Stimulated activated CD8-positive, alpha-beta memory T cell treated with anti-CD3 and anti-CD28 coated beads, Interleukin-4, amount 100 ng/mL, for 1 hour (primary cell): ENCODE data around the gene BCAS1.

Source experiments
- DNase-seq, 2 donors: peaks; one replicate each; pipeline ENCODE4 v3.0.0-alpha.2; 2020; ENCODE audit warnings: low read depth in 2 of 2, low spot score in 1 of 2

Gene BCAS1, protein sequence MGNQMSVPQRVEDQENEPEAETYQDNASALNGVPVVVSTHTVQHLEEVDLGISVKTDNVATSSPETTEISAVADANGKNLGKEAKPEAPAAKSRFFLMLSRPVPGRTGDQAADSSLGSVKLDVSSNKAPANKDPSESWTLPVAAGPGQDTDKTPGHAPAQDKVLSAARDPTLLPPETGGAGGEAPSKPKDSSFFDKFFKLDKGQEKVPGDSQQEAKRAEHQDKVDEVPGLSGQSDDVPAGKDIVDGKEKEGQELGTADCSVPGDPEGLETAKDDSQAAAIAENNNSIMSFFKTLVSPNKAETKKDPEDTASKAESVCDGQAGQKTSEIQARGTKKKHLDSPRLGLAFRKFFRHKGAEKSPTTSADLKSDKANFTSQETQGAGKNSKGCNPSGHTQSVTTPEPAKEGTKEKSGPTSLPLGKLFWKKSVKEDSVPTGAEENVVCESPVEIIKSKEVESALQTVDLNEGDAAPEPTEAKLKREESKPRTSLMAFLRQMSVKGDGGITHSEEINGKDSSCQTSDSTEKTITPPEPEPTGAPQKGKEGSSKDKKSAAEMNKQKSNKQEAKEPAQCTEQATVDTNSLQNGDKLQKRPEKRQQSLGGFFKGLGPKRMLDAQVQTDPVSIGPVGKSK

DNA sequence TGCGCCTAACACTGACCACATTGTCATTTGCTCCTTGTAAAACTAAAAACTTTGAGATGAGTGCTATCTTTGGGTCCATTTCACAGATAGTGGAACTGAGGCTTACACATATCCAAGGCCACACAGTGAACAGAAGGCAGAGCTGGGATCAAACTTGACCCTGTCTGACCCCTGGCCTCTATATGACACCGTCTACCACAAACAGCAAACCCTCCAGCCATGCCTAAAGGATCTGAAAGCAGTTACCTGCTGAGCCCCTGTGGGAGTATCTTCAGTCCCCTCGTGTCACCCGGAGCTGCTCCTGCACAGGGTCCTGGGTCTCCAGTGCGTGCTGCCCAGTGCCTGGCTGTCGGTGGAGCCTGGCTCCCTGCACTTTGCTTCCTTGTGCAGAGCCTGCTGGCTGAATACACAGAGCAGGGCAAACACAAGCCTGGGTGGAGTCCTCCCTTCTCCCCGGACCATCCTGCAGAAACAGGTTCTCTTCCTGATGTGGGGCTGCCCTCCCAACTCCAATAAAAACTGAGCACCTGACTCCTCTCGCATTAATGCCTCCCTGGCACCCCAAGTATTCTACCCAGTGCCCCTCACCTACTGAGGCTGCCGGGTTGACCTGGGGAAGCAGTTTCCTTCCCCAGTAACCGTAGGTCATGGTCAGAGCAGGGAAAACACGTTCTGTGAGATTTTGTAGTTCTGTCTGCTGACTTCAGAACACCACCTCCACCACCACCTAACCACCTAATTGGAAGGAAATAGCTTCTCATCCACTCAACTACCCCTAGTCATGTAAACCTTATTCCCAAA lies at the start of gene BCAS1:
Gene BCAS1 (minus strand): TSS at position 408 of the 801 bp plus-strand sequence. CDS start 11,876 bp downstream, outside the sequence.
- no peak for DNase-seq

DNA sequence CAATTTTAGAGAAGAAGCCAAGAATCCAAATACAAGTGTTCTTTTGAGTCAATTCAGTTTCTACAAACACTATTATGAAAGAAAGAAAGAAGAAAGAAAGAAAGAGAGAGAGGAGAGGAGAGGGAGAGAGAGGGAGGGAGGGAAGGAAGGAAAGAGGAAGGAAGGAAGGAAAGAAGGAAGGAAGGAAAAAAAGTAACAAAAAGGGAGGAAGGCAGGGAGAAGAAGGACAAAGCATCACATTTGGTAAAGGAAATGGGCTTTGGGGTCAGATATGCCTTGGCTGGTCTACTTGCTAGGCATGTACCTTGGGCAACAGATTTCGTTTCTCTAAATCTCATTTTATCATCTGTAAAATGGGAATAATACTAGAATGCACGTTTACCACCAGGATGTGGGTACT lies 49.4 kb upstream of the BCAS1 start:
- DNase-seq, result no peak

DNA sequence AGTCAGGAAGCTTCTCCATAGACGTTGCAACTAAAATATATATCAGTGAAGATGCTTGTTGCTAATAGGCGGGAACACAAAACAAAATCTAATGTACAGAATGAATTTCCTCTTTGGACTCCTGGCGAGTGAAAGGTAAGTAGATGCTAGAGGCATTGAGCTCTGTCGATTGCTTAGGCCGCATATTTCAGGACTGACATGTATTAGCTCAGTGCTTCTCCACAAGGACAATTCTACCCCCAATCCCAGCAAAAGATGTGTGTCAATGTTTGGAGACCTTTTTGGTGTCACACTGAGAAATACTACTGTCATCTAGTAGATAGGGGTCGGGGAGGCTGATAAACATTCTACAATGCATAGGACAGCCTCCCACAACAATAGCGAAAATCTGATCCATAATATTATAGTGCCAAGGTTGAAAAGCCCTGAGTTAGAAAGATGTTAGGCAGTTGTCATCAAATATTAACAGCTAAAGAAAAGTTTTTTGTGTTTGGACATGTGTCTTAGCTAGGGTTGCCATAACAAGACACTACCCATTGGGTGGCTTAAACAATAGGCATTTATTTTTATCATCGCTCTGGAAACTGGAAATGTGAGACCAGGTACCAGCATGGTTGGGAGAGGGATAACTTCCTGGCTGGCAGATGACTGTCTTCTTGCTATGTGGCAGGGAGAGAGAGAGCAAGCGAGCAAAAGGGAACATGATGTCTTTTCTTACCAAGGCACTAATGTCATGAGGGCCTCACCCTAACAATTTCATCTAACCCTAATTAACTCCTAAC lies 48.0 kb upstream of the BCAS1 start:
- no peak for DNase-seq

DNA sequence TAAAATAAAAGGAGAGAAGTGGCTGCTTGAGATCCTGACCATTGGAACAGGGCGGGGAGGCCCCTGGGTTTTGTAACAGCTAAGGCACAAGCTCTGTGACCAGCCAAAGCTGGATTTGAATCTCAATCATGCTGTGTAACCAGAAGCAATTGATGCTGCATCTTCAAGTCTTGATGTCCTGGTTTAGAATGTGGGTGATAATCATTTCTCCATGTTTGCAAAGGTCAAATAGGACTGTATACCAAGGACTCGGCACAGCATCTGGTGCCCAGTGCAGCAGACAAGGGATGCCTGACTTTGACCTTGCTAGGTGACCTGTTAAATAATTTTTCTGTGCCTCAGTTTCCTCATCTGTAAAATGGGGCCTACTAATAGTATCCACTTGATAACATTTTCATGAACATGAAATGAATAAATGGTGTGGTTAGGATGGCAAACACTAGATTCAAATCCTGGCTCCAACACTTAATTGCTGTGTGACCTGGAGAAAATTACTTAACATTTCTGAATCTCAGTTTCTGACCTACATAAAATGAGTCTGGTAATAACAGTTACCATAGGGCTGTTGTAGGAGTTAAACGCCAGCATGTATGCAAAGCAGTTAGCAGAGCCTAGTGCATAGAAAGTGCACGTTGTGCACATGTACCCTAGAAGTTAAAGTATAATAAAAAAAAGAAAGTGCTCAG lies 46.3 kb upstream of the BCAS1 start:
- DNase-seq, result no peak

DNA sequence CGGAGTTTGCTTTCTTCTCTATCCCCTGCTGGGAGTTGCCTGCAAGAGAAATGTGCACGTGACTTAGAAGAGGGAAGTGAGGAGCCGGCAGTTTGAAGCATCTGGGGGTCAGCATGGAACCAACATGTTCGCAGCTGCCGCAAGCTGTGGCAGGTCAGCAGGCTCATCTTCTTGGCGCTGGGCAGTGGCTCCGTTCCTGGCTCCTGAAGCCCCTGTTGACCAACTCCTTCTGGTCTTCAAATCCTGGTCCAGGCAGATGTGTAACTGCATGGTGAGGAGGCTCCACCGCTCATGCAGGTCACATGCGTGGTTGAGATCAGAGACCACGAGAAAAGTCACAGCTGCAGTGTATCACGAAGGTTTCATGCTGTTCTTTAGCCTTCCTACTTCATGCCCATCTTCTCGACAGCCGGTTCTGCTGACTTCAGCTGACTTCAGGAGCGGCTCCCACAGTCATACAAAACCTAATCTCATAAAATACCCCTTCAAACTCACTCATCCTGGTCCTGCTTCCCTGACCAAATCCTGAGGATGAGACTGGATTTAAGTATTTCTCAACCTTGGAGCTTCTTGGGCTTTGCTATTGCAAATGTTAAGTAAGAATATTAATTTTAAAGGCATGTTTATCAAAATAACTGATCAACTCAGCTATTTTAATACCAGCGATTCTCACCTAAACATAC lies 44.9 kb upstream of the BCAS1 start:
- DNase-seq, result no peak

DNA sequence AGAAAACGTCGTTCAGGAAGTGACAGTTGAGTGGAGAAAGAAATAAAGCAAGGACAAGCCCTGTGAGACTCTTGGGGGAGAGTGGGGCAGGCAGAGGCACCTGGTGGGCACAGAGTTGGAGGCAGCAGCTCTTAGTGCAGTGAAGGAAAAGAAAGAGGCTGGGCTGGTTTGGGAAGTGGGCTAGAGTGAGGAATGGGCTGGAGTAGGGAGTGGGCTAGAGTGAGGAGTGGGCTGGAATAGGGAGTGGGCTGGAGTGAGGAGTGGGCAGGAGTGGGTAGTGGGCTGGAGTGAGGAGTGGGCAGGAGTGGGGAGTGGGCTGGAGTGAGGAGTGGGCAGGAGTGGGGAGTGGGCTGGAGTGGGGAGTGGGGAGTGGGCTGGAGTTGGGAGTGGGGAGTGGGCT lies 43.7 kb upstream of the BCAS1 start:
- DNase-seq, result no peak

DNA sequence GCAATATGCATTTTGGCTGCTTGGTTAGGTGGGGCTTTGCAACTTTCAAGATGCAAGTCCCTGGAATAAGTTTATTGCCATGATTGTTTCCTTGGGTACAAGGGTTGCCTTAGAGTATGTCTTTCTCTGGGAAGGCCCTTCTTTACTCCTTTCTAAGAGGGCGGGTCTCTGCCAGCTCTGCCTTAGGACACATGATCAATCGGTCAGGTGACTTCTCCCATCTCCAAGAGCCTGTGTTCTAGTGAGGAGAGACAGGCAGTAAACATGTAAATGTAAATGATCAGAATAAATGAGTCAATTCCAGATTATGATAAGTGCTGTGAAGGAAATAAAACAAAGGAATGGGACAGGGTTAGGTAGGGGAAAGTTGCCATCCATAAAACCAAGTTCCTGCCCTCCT lies 43.2 kb upstream of the BCAS1 start:
- no peak for DNase-seq

DNA sequence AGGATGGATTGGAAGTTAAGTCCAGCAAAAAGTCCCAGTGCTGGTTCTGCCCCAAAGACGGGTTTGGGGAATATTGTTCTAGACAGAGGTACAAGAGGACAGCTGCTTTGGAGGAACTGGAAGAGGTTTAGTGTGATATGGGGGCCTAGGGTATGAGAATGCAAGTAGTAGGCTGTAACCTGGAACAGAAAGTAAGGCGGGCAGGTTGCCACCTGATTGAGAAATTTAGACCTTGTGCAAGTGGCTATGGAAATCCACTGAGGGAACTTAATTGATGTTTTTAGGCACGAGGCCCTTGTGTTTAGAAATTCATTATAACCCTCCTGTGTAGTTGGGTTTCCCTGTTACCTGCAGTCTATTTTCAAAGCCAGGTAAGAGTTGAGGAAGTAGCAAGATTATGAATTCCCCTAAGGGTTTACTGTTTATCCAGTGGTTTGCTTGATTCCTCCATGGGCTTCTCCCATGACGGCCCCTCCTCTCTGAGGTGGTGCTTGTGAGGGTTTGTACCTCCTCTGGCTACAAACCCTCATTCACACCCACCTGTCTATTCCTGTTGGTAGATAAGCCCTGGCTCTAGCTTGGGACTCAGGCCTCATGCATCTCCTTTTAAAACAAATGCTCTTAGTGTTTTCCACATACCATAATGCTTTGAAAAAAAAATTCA lies 42.0 kb upstream of the BCAS1 start:
- no peak for DNase-seq

DNA sequence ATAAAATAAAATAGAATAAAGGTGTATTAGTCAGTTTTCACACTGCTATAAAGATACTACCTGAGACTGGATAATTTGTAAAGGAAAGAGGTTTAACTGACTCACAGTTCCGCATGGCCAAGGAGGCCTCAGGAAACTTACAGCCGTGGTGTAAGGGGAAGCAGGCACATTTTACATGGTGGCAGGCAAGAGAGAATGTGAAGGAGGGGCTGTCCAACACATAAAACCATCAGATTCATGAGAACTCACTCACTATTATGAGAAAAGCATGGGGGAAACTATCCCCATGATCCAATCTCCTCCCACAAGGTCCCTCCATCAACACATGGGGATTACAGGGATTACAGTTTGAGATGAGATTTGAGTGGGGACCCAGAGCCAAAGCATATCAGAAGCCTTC lies 41.1 kb upstream of the BCAS1 start:
- no peak for DNase-seq

DNA sequence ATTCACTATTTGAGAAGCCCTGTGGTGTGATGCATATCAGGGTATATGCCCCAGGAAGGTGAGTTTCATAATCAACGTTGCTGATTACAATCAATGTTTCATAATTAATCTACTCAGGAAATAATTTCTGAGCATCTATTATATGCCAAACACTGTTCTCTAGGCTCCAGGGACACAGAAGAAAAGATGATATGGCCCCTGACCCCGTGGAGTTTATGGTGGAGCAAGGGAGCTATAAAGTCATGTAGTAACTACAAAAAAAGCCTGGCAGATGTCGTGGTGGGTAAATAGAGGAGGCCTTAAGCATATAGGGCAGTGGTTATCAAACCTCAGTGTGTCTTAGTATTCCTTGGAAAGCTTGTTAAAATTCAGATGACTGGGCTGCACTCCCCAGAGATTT lies 40.1 kb upstream of the BCAS1 start:
- DNase-seq, result no peak

DNA sequence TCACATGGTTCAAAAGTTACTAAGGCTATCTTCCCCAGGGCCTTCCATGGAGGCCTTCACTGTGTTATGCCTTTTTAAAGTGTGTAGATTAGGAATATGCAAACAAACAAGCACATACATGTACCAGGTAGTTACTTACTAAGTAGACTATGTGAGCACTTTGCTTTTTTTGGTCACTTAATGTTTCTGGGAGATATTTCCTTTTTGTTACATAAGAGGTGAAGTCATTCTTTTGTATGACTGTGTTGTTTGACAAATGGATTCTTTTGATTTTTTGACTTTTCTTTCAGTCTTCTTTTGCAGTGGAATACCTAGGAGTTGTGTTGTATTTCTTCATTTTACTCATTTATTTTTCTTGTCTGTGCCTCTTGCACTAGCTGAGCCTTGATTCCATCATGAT lies 39.6 kb upstream of the BCAS1 start:
- DNase-seq, result no peak

DNA sequence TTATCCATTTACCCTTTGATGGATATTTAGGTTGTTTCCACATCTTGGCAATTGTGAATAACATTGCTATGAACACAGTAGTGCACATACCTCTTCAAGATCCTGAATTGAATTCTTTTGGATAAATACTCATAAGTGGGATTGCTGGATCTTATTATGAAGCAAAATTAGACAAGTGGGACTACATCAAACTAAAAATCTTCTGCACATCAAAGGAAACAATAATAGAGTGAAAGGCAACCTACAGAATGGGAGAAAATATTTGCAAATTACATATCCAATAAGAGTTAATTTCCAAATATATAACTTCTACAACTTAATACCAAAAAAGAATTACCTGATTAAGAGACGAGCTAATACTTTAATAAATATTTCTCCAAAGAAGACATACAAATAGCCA lies 38.4 kb upstream of the BCAS1 start:
- no peak for DNase-seq

DNA sequence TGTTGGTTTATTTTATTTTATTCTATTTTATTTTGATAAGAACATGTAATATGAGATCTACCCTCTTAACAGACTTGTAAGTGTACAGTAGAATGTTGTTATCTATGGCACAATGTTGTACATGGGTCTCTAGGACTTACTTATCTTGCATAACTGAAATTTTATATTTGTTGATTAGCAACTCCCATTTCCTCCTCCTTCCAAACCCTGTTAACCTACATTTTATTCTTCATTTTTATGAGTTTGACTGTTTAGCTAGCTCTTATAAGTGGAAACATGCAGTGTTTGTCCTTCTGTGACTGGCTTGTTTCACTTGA lies 37.9 kb upstream of the BCAS1 start:
- DNase-seq, result no peak

DNA sequence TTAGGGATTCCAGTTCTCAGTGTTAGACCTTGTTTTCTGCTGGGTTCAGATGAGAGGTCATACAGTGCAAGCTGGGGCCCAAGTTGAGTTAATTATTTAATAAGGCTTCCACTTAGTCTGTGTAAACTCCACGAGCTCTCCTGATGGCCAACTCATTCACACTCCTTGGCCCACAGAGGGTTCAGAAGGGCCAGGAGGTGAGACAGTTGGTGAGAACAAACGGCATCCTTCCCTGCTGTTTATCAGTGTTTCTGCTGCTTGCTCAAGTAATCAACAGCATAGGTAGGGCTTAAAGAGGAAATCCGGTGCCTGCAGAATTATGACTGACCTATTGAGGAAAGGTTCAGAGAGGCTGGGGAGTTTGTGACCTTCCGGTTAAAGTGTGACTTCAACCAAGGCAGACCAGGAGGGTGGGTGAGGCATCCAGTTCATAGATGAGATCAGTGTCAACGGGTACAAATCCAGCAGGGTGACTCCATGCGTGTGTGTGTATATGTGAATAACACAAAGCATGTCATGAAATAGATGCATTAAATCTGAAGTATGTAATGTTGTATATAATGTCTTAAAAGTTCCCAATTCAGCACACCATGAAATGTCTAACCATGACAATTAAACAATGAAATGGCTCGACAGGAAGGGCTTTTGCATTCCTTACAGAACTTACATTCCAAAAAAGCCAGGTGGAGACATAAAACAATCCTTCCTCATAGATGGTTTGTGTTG lies 37.4 kb upstream of the BCAS1 start:
- no peak for DNase-seq

DNA sequence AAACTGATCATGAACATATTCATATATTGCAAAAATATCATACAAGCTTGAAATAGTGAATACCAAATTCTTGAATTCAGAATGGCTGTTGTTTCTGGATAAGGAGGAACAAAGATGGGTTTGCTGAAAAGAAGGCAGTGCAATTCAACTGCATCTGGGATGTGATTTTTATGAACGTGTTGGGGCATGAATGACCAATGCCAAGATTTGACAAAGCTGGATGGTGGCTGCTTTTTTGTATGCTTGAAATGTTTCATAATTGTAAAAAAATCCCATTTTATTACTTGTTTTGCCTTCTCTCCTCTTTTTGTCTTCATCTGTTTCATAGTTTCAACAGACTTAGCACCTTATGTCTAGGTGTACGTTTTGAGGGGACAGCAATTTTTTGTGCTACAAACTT lies 36.8 kb upstream of the BCAS1 start:
- DNase-seq, result no peak

DNA sequence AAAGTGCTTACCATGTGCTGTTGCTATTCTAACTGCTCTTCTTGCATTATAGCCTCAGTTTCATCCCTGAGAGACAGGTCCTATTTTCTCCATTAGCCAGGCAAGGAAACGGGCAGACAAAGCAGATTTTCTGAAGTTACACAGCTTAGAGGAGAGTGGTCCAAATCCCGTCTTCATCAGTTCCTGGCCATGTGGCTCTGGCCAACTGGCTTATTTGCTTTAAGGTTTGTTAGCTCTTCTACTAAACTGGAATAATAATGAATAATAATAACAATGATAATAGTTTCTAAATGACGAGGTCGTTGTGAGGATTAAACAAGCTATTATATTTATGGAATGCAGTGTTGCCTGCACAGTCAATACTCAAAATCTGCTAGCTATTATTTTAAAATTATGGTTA lies 35.8 kb upstream of the BCAS1 start:
- DNase-seq, result no peak

DNA sequence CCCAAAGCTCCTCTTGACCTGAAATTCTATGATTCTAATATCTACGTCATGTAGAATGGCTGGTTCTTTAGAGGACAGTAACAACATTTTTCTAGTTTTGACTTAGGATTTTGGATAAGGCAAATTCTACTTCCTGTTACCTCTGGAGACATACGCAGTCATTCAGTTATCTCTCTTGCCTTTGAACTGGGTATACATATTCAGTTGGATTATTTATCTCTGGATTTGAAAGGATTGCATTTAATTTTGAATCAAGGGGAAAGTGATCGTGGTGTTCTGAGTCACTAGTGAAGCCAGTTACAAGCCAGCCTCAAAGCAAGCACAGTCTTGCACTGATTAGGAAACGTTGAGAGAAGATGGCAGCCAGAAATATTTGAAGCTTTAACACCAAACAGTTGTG lies 35.3 kb upstream of the BCAS1 start:
- DNase-seq, result no peak

DNA sequence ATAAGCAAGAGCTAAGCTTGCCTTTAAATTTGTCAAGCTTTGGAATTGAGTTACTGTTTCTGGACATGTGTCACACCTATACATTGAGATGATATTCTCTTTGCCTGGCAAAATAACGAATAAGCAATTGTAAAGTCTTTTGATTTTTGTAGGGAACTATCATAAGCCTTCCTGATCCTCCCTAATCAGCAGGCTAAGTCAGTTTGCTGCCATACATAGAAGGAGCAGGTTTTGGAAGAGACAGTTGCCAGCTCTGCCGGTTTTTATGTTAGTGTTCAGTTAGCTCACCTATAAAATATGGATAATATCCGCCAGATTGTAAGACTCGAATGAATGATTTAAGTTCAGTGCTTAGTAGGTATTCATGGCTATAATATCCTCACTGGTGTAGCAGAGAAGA lies 34.4 kb upstream of the BCAS1 start:
- DNase-seq, result no peak
